Ovary (tissue), 9 donors: ENCODE results near the gene GPC4. TPM values are rescaled to one million over a fixed set of nuclear protein-coding genes. Genes with fewer than 3 reads are reported as not detected.

Source experiments
- DNase-seq, 5 donors: peaks; one replicate each; pipeline ENCODE4 v3.0.0-alpha.2; 2019 to 2020
- H3K27ac ChIP-seq, 2 donors: fragments of 200-600 bp; one replicate each; pipeline versions ENCODE4 v1.5.1 to v1.8.0; 2019 to 2022
- H3K27me3 ChIP-seq: fragments of 200-600 bp; one replicate; pipeline ENCODE4 v1.8.0; 2022
- H3K36me3 ChIP-seq: fragments of 200-600 bp; sonication (generic); one replicate; pipeline ENCODE4 v1.5.1; 2019
- H3K4me1 ChIP-seq: one replicate; pipeline ENCODE4 v1.8.1; 2013; ENCODE audit warnings: mild to moderate bottlenecking, moderate library complexity; ENCODE audit not compliant: insufficient read depth
- H3K4me3 ChIP-seq: fragments of 200-600 bp; sonication (generic); one replicate; pipeline ENCODE4 v1.5.1; 2017
- H3K9me3 ChIP-seq, 2 donors: fragments of 200-600 bp in 1 of 2; sonication (generic) in 1 of 2; one replicate each; pipeline versions ENCODE4 v1.5.1 to v1.8.1; 2013 to 2019; ENCODE audit warnings: mild to moderate bottlenecking in 1 of 2, moderate library complexity in 1 of 2
- EP300 ChIP-seq: sonication (generic); formaldehyde crosslinking; IDR thresholded peaks from one replicate; pipeline ENCODE4 v1.6.1; 2017; ENCODE audit warnings: antibody characterized with exemption
- POLR2A ChIP-seq: fragments of 450-650 bp; IDR thresholded peaks from one replicate; pipeline ENCODE4 v1.6.1; 2017; ENCODE audit warnings: antibody characterized with exemption, mild to moderate bottlenecking, moderate library complexity
- WGBS, 3 donors: extraction: QIAGEN DNeasy Blood & Tissue Kit in 1 of 3; methylation state at CpG; one replicate each; pipeline versions ENCODE4 v1.1.5 to v1.1.7; 2013 to 2017; 5-methylcytosine and 5-hydroxymethylcytosine counted together
- intact Hi-C, 4 donors: fragments of 100-400 bp; cut with DNase I; formaldehyde crosslinking; loops; one replicate each; pipeline versions ENCODE4 v1.11.0 to v1.15.1; 2022 to 2023
- polyA plus RNA-seq, 2 donors: library from polyadenylated mRNA; stranded (reverse); fragments of 200-250 nt in 1 of 2; fragments of 350-450 nt in 1 of 2; fragmentation: Illumina TruSeq in 1 of 2; extraction: RNeasy Lipid Tissue Mini Kit (QIAGEN cat#74804) in 1 of 2; gene quantifications; one replicate each; pipeline ENCODE4 v1.2.3, GENCODE V29; 2013 to 2014
- total RNA-seq, 7 donors: library from RNA; depleted of rRNA in 2 of 7; stranded (reverse); fragments of >200 nt in 2 of 7; fragmentation: NEBNext Ultra II Directional in 3 of 7; extraction: Animal tissue kit (Norgen Biotek cat#: 25700) in 3 of 7; gene quantifications; one replicate each; pipeline versions ENCODE4 v1.1.0 to v1.2.4, GENCODE V29; 2016 to 2023
- TF ChIP-seq, protein P1 (sequence below), 3 donors: fragments of 450-650 bp in 2 of 3; fragments of 200-600 bp in 1 of 3; IDR thresholded peaks; one replicate each; pipeline versions ENCODE4 v1.5.1 to v1.8.0; 2016 to 2022; ENCODE audit warnings: antibody characterized with exemption in 3 of 3, mild to moderate bottlenecking in 1 of 3
- donor health status: DM: no; HTN: no; CAD: no; lungs with moderate emphysema.
- donor health status: DM: no; HTN: no; CAD: no.
- donor health status: Bipolar disorder and iron deficiency.
- donor health status: DM: yes; HTN: yes; CAD: no.
- donor health status: DM: no; HTN: no; CAD: no.
- donor health status: DM: yes; HTN: yes; CAD: no.

Gene GPC4
- total and polyA plus RNA-seq, 9 donors = 9.0 to 21.7 (median 12.3) TPM

DNA sequence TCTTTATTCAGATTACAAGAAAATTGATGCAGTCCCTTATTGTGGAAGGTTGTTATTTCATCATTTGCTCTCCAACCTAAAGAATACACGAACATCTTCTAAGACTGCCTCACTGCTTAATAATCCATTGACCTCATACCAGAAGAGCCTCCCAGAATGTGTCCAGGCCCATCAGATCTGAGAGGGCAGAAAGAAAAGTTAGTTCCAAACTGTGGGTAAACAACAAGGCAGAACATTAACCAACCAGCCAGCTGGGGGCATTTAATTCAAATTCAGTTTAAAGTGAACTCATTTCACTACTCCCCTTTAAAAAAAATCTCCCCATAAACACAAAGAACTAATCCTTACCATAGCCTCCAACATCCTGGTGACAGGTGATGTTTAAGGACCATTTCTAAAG lies 13.8 kb downstream of the GPC4 start:
- Histone ChIP-seq H3K27ac (peak overlapping the region in 1 of 2 donors; percentile 30), H3K4me3 (no peak overlapping the region), H3K36me3 (no peaks in the 10 kb centered on the region), H3K9me3 (no peaks in the 10 kb centered on the region), H3K27me3 (no peaks in the 10 kb centered on the region), H3K4me1 (no peaks in the 10 kb centered on the region)
- DNase-seq = no peak
- WGBS, 3 donors = 18 to 23% (median 18%) methylated on average over 1 of the region's 1 CpG
- intact Hi-C loops = loop anchor here in 1 of 4 donors (10.0 kb wide), 1 partner anchor 263 kb away; no protein-coding TSS in a partner anchor
- TF ChIP-seq EP300 (no peak), POLR2A (no peak)
- TF ChIP-seq, protein P1, sequence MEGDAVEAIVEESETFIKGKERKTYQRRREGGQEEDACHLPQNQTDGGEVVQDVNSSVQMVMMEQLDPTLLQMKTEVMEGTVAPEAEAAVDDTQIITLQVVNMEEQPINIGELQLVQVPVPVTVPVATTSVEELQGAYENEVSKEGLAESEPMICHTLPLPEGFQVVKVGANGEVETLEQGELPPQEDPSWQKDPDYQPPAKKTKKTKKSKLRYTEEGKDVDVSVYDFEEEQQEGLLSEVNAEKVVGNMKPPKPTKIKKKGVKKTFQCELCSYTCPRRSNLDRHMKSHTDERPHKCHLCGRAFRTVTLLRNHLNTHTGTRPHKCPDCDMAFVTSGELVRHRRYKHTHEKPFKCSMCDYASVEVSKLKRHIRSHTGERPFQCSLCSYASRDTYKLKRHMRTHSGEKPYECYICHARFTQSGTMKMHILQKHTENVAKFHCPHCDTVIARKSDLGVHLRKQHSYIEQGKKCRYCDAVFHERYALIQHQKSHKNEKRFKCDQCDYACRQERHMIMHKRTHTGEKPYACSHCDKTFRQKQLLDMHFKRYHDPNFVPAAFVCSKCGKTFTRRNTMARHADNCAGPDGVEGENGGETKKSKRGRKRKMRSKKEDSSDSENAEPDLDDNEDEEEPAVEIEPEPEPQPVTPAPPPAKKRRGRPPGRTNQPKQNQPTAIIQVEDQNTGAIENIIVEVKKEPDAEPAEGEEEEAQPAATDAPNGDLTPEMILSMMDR (IDR thresholded peaks at IDR 0.05) = no peak

DNA sequence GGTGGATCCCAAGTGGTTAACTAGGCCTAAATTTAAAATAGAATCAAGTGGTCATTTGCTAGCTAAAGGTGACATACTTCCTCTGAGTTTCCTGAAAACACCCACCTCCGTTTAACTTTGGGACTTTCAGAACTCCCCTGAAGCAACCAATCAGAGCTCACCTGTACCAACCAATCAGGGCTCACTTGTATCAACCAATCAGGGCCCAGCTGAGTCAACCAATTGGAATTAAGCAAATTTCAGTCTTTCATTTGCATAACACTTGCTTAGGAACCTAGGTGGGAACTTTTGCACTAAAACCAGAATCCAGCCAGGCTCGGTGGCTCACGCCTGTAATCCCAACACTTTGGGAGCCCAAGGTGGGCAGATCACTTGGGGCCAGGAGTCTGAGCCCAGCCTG lies 15.9 kb downstream of the GPC4 start:
- WGBS, 3 donors = 77 to 92% (median 84%) methylated on average over 3 of the region's 3 CpGs
- Histone ChIP-seq H3K4me3 (no peak overlapping the region), H3K27me3 (no peaks in the 10 kb centered on the region), H3K9me3 (no peaks in the 10 kb centered on the region), H3K36me3 (no peaks in the 10 kb centered on the region), H3K4me1 (no peaks in the 10 kb centered on the region), H3K27ac (no peak overlapping the region)
- TF ChIP-seq POLR2A (no peak), EP300 (no peak)
- TF ChIP-seq, protein P1 (IDR thresholded peaks at IDR 0.05) = no peak
- DNase-seq = no peak
- intact Hi-C loops = no loop called here

DNA sequence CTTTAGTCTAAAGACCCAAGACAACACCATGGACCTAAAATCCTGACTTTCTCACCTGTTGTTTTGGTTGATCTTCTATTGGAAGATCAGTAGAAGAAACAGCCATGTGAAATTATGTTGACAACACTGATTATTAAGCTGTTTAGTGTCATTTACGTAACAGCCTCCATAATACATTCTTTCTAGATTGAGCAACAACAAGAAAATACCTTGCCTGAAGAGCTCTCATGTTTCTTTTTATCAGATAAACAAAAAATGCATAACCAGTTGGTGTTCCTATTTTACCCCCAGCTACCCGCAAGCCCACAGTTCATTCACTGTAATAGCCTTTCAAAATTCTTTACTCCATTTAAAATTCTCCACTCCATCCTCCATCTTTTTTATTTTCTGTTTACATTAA lies 20.5 kb downstream of the GPC4 start:
- Histone ChIP-seq H3K4me1 (peaks cover 2% of the 10 kb centered on the region), H3K9me3 (no peaks in the 10 kb centered on the region)

DNA sequence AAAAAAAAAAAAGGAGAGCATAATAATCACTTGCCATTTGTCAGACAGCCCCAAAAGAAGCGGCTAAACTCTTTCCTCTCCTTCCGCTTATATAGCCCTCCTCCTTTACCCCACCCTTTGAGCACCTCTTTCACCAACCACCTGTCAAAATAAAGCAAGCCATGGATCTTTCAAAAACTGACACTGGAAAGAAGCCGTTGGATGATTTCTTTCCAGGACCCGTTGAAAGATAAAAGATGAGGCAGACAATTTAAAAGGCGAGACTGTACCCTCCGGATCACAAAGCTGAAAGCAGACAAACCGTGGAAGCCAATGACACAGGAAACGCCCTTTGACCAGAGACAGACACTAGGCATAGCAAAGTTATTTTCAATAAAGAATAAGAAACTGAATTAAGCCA lies 22.6 kb downstream of the GPC4 start:
- no peaks in the 10 kb centered on the region for H3K27me3 ChIP-seq
- TF ChIP-seq POLR2A = no peak
- no peak overlapping the region for H3K27ac ChIP-seq
- no peaks in the 10 kb centered on the region for H3K9me3 ChIP-seq
- H3K4me3 ChIP-seq = no peak overlapping the region
- DNase-seq = no peak
- intact Hi-C loops = no loop called here
- WGBS, 3 donors = 77 to 81% (median 78%) methylated on average over 8 of the region's 8 CpGs
- peaks cover 2% of the 10 kb centered on the region for H3K4me1 ChIP-seq
- no peaks in the 10 kb centered on the region for H3K36me3 ChIP-seq

More for the DNA sequence above, 20.5 kb downstream of the GPC4 start:
- no peak overlapping the region for H3K4me3 ChIP-seq
- 90 to 93% (median 92%) methylated on average over 2 of the region's 2 CpGs for WGBS, 3 donors
- DNase-seq = no peak
- H3K27me3 ChIP-seq = no peaks in the 10 kb centered on the region
- no peak overlapping the region for H3K27ac ChIP-seq
- H3K36me3 ChIP-seq = no peaks in the 10 kb centered on the region
- TF ChIP-seq POLR2A = no peak
- TF ChIP-seq, protein P1 (IDR thresholded peaks at IDR 0.05) = no peak
- no peak for TF ChIP-seq EP300
- intact Hi-C loops = no loop called here

DNA sequence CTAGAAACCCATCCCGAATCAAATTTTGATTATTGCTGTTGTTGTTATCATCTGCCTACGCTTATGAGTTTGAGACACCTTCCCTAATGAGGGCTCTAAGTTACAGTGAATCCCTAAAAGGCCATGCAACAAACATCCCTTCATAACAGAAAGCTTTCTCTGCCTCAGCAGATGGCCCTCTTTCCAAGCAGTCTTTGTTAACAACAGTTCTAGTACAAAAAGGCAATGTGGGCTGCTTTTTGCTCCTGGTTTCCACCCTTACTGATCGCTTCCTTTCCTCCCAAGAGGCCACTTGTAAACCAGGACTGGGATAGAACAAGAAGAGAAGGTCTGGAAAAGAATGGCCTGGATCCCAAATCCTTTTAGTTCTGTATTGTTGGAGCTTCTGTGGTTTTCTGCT lies 24.2 kb downstream of the GPC4 start:
- no peak overlapping the region for H3K4me3 ChIP-seq
- no peaks in the 10 kb centered on the region for H3K36me3 ChIP-seq
- H3K9me3 ChIP-seq = no peaks in the 10 kb centered on the region
- TF ChIP-seq EP300 = no peak
- TF ChIP-seq, protein P1 (IDR thresholded peaks at IDR 0.05) = no peak
- TF ChIP-seq POLR2A = no peak
- H3K4me1 ChIP-seq = peaks cover 2% of the 10 kb centered on the region
- intact Hi-C loops = no loop called here
- no peak overlapping the region for H3K27ac ChIP-seq
- 46 to 69% (median 58%) methylated on average over 3 of the region's 3 CpGs for WGBS, 3 donors
- DNase-seq = no peak
- no peaks in the 10 kb centered on the region for H3K27me3 ChIP-seq
